ENCODE data around the gene GALNT9.

DNA sequence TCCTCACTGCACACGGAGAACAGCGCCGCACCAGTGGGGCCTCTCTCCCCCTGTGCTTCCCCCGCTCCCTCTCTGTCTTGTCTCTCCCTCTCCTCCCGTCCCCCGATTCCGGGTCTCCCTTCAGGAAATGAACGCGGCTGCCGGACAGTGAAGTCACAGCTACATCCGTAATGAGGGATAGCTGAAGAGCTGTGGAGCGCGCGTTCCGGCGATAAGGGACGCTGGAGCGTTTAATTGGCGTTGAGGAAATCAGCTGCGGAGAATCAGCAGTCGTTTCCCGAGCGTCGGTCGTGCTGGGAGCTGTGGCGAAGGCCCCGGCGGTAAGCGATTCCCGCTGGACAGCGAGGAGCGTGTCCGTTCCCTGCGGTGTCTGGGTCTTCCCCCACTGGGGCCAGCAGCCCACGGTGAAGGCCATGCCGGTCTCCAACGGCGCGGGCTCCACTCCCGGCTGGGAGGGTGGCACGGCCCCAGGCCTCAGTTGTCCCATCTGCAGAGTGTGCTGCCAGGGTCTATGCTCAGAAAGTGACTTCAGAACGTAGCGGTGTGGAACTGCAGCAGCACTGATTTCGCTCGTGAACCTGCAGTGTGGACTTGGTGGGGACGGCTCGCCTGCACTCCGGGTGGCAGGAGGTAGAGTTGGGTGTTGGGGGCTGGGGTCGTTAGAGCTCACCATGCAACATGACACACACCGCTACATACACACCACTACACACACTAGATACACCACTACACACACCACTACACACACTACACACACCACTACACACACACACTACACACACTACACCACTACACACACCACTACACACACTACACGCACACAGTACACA is 174.2 kb downstream of the GALNT9 start:
- TF ChIP-seq ZBTB33 (IDR thresholded peaks at IDR 0.05; ENCODE audit: borderline replicate concordance, low read depth), result no peak
- TF ChIP-seq EZH2phosphoT487 (IDR thresholded peaks at IDR 0.05; ENCODE audit: borderline replicate concordance, low read depth), result no peak
- no peak for TF ChIP-seq USF2 (IDR thresholded peaks at IDR 0.05; ENCODE audit: borderline replicate concordance, low read depth, low read length)
- no peak for TF ChIP-seq REST (IDR thresholded peaks at IDR 0.05; ENCODE audit: low read depth, low read length)
- no peak for TF ChIP-seq ELF1 (IDR thresholded peaks at IDR 0.05)
- TF ChIP-seq CTCF (IDR thresholded peaks at IDR 0.05), result no peak
- no peak for TF ChIP-seq MAX (IDR thresholded peaks at IDR 0.05; ENCODE audit: low read depth)
- no peak for TF ChIP-seq EP300 (IDR thresholded peaks at IDR 0.05; ENCODE audit: borderline replicate concordance in 1 of 2, low read depth in 1 of 2, low read length in 1 of 2)
- TF ChIP-seq, protein P1, sequence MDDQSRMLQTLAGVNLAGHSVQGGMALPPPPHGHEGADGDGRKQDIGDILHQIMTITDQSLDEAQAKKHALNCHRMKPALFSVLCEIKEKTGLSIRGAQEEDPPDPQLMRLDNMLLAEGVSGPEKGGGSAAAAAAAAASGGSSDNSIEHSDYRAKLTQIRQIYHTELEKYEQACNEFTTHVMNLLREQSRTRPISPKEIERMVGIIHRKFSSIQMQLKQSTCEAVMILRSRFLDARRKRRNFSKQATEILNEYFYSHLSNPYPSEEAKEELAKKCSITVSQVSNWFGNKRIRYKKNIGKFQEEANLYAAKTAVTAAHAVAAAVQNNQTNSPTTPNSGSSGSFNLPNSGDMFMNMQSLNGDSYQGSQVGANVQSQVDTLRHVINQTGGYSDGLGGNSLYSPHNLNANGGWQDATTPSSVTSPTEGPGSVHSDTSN (IDR thresholded peaks at IDR 0.05), result no peak
- no peak for TF ChIP-seq POLR2AphosphoS5 (IDR thresholded peaks at IDR 0.05; ENCODE audit: low read depth, low read length)
- TF ChIP-seq TCF12 (IDR thresholded peaks at IDR 0.05), result no peak
- no peak for TF ChIP-seq YY1 (IDR thresholded peaks at IDR 0.05; ENCODE audit: low read depth)
- TF ChIP-seq RAD21 (IDR thresholded peaks at IDR 0.05; ENCODE audit: low read length), result no peak

Measured in SK-N-SH (cell line).